RWPE2 (cell line): ENCODE data around the gene MOCOS.

ENCODE experiments used
- ATAC-seq: fragments of 200-7000 bp; cut with Tn5 transposase; 3 replicates; pipeline ENCODE4 v1.9.1; 2021; ENCODE audit warnings: low read depth
- DNase-seq: peaks from one replicate; pipeline ENCODE4 v3.0.0-alpha.2; 2020; ENCODE audit warnings: low spot score
- H3K27ac ChIP-seq: fragments of 450-650 bp; 2 replicates; pipeline ENCODE4 v1.5.1; 2017; ENCODE audit warnings: mild to moderate bottlenecking; ENCODE audit not compliant: poor library complexity, severe bottlenecking
- H3K27me3 ChIP-seq: fragments of 250-450 bp; sonication (Bioruptor Pico); 2 replicates; pipeline ENCODE4 v1.5.1; 2021; ENCODE audit warnings: mild to moderate bottlenecking, moderate library complexity; ENCODE audit not compliant: insufficient read depth, poor library complexity, severe bottlenecking
- H3K36me3 ChIP-seq: fragments of 250-450 bp; sonication (Bioruptor Pico); 2 replicates; pipeline ENCODE4 v1.5.1; 2020; ENCODE audit warnings: low read depth, mild to moderate bottlenecking, moderate library complexity
- H3K4me1 ChIP-seq: fragments of 250-450 bp; sonication (Bioruptor Pico); 2 replicates; pipeline ENCODE4 v1.5.1; 2021; ENCODE audit warnings: mild to moderate bottlenecking, moderate library complexity; ENCODE audit not compliant: insufficient read depth, poor library complexity, severe bottlenecking
- H3K4me3 ChIP-seq: fragments of 250-450 bp; sonication (Bioruptor Pico); 2 replicates; pipeline ENCODE4 v1.5.1; 2021; ENCODE audit warnings: mild to moderate bottlenecking, moderate library complexity; ENCODE audit not compliant: severe bottlenecking
- H3K9me3 ChIP-seq: fragments of 250-450 bp; sonication (Bioruptor Pico); 2 replicates; pipeline ENCODE4 v1.5.1; 2021; ENCODE audit warnings: mild to moderate bottlenecking, moderate library complexity; ENCODE audit not compliant: severe bottlenecking
- TF ChIP-seq, protein P1 (sequence below): fragments of 450-650 bp; IDR thresholded peaks from one replicate; pipeline ENCODE4 v1.5.1; 2017; ENCODE audit warnings: mild to moderate bottlenecking, moderate library complexity; ENCODE audit not compliant: poor library complexity, severe bottlenecking

The MOCOS gene

GRCh38 chr18:36196238-36196995 lies 9.1 kb downstream of the MOCOS start:
- ATAC-seq (no peak), DNase-seq (no peak)
- Histone ChIP-seq H3K27ac (no peak overlapping the region), H3K36me3 (peaks cover 60% of the 10 kb centered on the region), H3K9me3 (no peaks in the 10 kb centered on the region), H3K27me3 (no peaks in the 10 kb centered on the region), H3K4me1 (no peaks in the 10 kb centered on the region), H3K4me3 (no peak overlapping the region)
- TF ChIP-seq, protein P1, sequence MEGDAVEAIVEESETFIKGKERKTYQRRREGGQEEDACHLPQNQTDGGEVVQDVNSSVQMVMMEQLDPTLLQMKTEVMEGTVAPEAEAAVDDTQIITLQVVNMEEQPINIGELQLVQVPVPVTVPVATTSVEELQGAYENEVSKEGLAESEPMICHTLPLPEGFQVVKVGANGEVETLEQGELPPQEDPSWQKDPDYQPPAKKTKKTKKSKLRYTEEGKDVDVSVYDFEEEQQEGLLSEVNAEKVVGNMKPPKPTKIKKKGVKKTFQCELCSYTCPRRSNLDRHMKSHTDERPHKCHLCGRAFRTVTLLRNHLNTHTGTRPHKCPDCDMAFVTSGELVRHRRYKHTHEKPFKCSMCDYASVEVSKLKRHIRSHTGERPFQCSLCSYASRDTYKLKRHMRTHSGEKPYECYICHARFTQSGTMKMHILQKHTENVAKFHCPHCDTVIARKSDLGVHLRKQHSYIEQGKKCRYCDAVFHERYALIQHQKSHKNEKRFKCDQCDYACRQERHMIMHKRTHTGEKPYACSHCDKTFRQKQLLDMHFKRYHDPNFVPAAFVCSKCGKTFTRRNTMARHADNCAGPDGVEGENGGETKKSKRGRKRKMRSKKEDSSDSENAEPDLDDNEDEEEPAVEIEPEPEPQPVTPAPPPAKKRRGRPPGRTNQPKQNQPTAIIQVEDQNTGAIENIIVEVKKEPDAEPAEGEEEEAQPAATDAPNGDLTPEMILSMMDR, result no peak

GRCh38 chr18:36197511-36198166 lies 10.3 kb downstream of the MOCOS start:
- H3K27me3 ChIP-seq, result no peaks in the 10 kb centered on the region
- no peaks in the 10 kb centered on the region for H3K9me3 ChIP-seq
- H3K4me1 ChIP-seq, result no peaks in the 10 kb centered on the region
- ATAC-seq, result no peak
- TF ChIP-seq, protein P1, result no peak
- DNase-seq, result no peak
- H3K4me3 ChIP-seq, result no peak overlapping the region
- H3K36me3 ChIP-seq, result peaks cover 60% of the 10 kb centered on the region
- H3K27ac ChIP-seq, result no peak overlapping the region

DNA sequence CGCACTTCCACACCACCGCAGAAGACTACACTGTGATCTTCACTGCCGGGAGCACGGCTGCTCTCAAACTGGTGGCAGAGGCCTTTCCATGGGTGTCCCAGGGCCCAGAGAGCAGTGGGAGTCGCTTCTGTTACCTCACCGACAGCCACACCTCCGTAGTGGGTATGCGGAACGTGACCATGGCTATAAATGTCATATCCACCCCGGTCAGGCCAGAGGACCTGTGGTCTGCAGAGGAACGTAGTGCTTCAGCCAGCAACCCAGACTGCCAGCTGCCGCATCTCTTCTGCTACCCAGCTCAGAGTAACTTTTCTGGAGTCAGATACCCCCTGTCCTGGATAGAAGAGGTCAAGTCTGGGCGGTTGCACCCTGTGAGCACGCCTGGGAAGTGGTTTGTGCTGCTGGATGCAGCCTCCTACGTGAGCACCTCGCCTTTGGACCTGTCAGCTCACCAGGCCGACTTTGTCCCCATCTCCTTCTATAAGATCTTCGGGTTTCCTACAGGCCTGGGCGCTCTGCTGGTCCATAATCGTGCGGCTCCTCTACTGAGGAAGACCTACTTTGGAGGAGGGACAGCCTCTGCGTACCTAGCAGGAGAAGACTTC lies 12.5 kb downstream of the MOCOS start:
- no peak for ATAC-seq
- no peak for DNase-seq
- Histone ChIP-seq H3K27me3 (no peaks in the 10 kb centered on the region), H3K4me1 (no peaks in the 10 kb centered on the region), H3K4me3 (no peak overlapping the region), H3K9me3 (no peaks in the 10 kb centered on the region), H3K27ac (no peak overlapping the region), H3K36me3 (peaks cover 48% of the 10 kb centered on the region)
- TF ChIP-seq, protein P1, result no peak

GRCh38 chr18:36200354-36200771 lies 13.1 kb downstream of the MOCOS start:
- DNase-seq (no peak), ATAC-seq (no peak)
- Histone ChIP-seq H3K36me3 (peaks cover 48% of the 10 kb centered on the region), H3K9me3 (no peaks in the 10 kb centered on the region), H3K4me3 (no peak overlapping the region), H3K27me3 (no peaks in the 10 kb centered on the region), H3K27ac (no peak overlapping the region), H3K4me1 (no peaks in the 10 kb centered on the region)
- TF ChIP-seq, protein P1, result no peak

DNA sequence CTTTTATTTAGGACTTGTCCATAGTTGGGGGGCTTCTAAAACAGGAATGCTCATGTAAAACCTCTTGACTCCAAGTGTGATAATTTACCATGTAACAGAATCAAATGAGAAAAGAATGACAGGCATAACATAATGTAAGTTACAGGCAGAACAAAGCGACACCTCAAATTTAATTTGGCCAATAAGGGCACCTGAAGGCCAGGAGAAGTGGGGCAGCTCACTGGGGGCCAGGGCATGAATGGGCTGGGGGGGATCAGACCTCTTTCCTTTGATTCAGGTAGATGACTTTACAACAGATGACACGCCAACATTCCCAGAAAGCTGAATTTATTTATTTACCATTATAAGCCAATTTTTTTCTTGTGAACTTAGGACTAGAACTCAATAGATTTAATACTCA lies 14.5 kb downstream of the MOCOS start:
- DNase-seq, result no peak
- H3K36me3 ChIP-seq, result peaks cover 55% of the 10 kb centered on the region
- no peaks in the 10 kb centered on the region for H3K4me1 ChIP-seq
- H3K4me3 ChIP-seq, result no peak overlapping the region
- no peak for ATAC-seq
- no peaks in the 10 kb centered on the region for H3K27me3 ChIP-seq
- H3K9me3 ChIP-seq, result no peaks in the 10 kb centered on the region
- no peak overlapping the region for H3K27ac ChIP-seq
- TF ChIP-seq, protein P1, result no peak
